Neural crest cell (in vitro differentiated cells): Measurements from ENCODE around the gene CACNG4. TPM values are rescaled to one million over a fixed set of nuclear protein-coding genes. Genes with fewer than 3 reads are reported as not detected.

Experiments
- total RNA-seq: library from RNA; stranded (reverse); gene quantifications from 2 replicates; pipeline ENCODE4 v1.2.1, GENCODE V29; 2021

Gene CACNG4
- total RNA-seq, 1 donor from 2014 or later, result 38.4 TPM

Other genes with a start within 250 kb of the CACNG4 start
- gene CACNG5, start 129.6 kb upstream of the CACNG4 start, total RNA-seq, result not detected in 2 replicates
- gene CACNG1, start 79.8 kb downstream of the CACNG4 start, total RNA-seq, result 0.32 and 0.44 TPM in 2 replicates